ENCODE data around the gene RAC2. TPM values are rescaled to one million over a fixed set of nuclear protein-coding genes. Genes with fewer than 3 reads are reported as not detected.

Gene RAC2
- total RNA-seq, 1 experiment from 2014 or later, result 50.5 TPM

GRCh38 chr22:37285937-37286336, 41.9 kb upstream of the RAC2 start:
- ATAC-seq (no peak), DNase-seq (no peak)
- POLR2A ChIA-PET (ENCODE audit: unreplicated experiment), result no interaction called here

GRCh38 chr22:37284805-37285355, 40.8 kb upstream of the RAC2 start:
- Histone ChIP-seq H3K27ac (ENCODE audit: low read length) (no peak overlapping the region), H3K4me2 (ENCODE audit: low read length) (no peak overlapping the region), H3K79me2 (ENCODE audit: low read length) (no peaks in the 10 kb centered on the region), H3K4me3 (ENCODE audit: low read length) (no peak overlapping the region), H3K4me1 (ENCODE audit: insufficient read depth, low read length) (peaks cover 16% of the 10 kb centered on the region), H3K9me3 (ENCODE audit: low read length) (no peaks in the 10 kb centered on the region), H4K20me1 (ENCODE audit: low read length) (no peaks in the 10 kb centered on the region), H3K9ac (ENCODE audit: low read length) (no peak overlapping the region), H3K9me2 (replicated peaks; ENCODE audit: low read length) (no peaks in the 10 kb centered on the region), H2AFZ (ENCODE audit: low read length) (no peak overlapping the region), H3K36me3 (ENCODE audit: low read depth, low read length) (no peaks in the 10 kb centered on the region), H3F3A (ENCODE audit: low read length, unreplicated experiment) (no peaks in the 10 kb centered on the region), H3K27me3 (ENCODE audit: low read length) (no peaks in the 10 kb centered on the region)
- no peak for TF ChIP-seq CTCF (conservative IDR thresholded peaks at IDR 0.05; ENCODE audit: low read depth, low read length)
- no peak for TF ChIP-seq EZH2phosphoT487 (IDR thresholded peaks at IDR 0.05; ENCODE audit: borderline replicate concordance, low read length)
- TF ChIP-seq EZH2 (IDR thresholded peaks at IDR 0.05; ENCODE audit: low read length, unreplicated experiment), result no peak
- DNase-seq (no peak), ATAC-seq (no peak)
- intact Hi-C loops (cut with micrococcal nuclease), result no loop called here
- CTCF ChIA-PET, result interaction anchor here (1.1 kb wide), 1 partner anchor 11 kb away, joined by 4 read pairs; no protein-coding TSS in a partner anchor
- POLR2A ChIA-PET (ENCODE audit: unreplicated experiment), result no interaction called here
- no TSS peak for BruUV-seq (replicated peaks)

More at GRCh38 chr22:37285937-37286336, 41.9 kb upstream of the RAC2 start:
- H3K4me2 ChIP-seq (ENCODE audit: low read length), result no peak overlapping the region
- no peaks in the 10 kb centered on the region for H3K79me2 ChIP-seq (ENCODE audit: low read length)
- H3K9me3 ChIP-seq (ENCODE audit: low read length), result no peaks in the 10 kb centered on the region
- CTCF ChIA-PET, result no interaction called here
- H3K4me1 ChIP-seq (ENCODE audit: insufficient read depth, low read length), result peaks cover 24% of the 10 kb centered on the region
- H4K20me1 ChIP-seq (ENCODE audit: low read length), result no peaks in the 10 kb centered on the region
- no peak overlapping the region for H3K27ac ChIP-seq (ENCODE audit: low read length)
- TF ChIP-seq EZH2phosphoT487 (IDR thresholded peaks at IDR 0.05; ENCODE audit: borderline replicate concordance, low read length) (no peak), CTCF (conservative IDR thresholded peaks at IDR 0.05; ENCODE audit: low read depth, low read length) (no peak)
- no TSS peak for BruUV-seq (replicated peaks)
- no peaks in the 10 kb centered on the region for H3K27me3 ChIP-seq (ENCODE audit: low read length)
- no peak overlapping the region for H2AFZ ChIP-seq (ENCODE audit: low read length)
- H3F3A ChIP-seq (ENCODE audit: low read length, unreplicated experiment), result no peaks in the 10 kb centered on the region
- no peaks in the 10 kb centered on the region for H3K9me2 ChIP-seq (replicated peaks; ENCODE audit: low read length)
- H3K36me3 ChIP-seq (ENCODE audit: low read depth, low read length), result no peaks in the 10 kb centered on the region
- H3K9ac ChIP-seq (ENCODE audit: low read length), result no peak overlapping the region
- intact Hi-C loops (cut with micrococcal nuclease), result no loop called here
- H3K4me3 ChIP-seq (ENCODE audit: low read length), result no peak overlapping the region

- Histone ChIP-seq H3K4me2 (ENCODE audit: low read length) (no peak overlapping the region), H2AFZ (ENCODE audit: low read length) (no peak overlapping the region), H3K79me2 (ENCODE audit: low read length) (no peaks in the 10 kb centered on the region), H3K27me3 (ENCODE audit: low read length) (no peaks in the 10 kb centered on the region), H3K9me2 (replicated peaks; ENCODE audit: low read length) (no peaks in the 10 kb centered on the region), H3F3A (ENCODE audit: low read length, unreplicated experiment) (no peaks in the 10 kb centered on the region), H4K20me1 (ENCODE audit: low read length) (no peaks in the 10 kb centered on the region), H3K9me3 (ENCODE audit: low read length) (no peaks in the 10 kb centered on the region), H3K4me3 (ENCODE audit: low read length) (no peak overlapping the region), H3K36me3 (ENCODE audit: low read depth, low read length) (no peaks in the 10 kb centered on the region), H3K27ac (ENCODE audit: low read length) (no peak overlapping the region), H3K9ac (ENCODE audit: low read length) (no peak overlapping the region), H3K4me1 (ENCODE audit: insufficient read depth, low read length) (peaks cover 16% of the 10 kb centered on the region)
- BruUV-seq (replicated peaks), result no TSS peak
- intact Hi-C loops (cut with micrococcal nuclease), result no loop called here
- POLR2A ChIA-PET (ENCODE audit: unreplicated experiment), result no interaction called here
- no peak for DNase-seq
- CTCF ChIA-PET, result interaction anchor here (1.1 kb wide), 1 partner anchor 11 kb away, joined by 4 read pairs; no protein-coding TSS in a partner anchor
- ATAC-seq, result no peak
- TF ChIP-seq EZH2 (IDR thresholded peaks at IDR 0.05; ENCODE audit: low read length, unreplicated experiment) (no peak), EZH2phosphoT487 (IDR thresholded peaks at IDR 0.05; ENCODE audit: borderline replicate concordance, low read length) (no peak), CTCF (conservative IDR thresholded peaks at IDR 0.05; ENCODE audit: low read depth, low read length) (no peak)
Measured at GRCh38 chr22:37284126-37284804, 40.2 kb upstream of the RAC2 start.
